GM12874 (cell line): Measurements from ENCODE around the gene KISS1R.

Experiments used
- CTCF ChIP-seq: IDR thresholded peaks from 2 replicates; pipeline ENCODE4 v1.5.1; 2011; ENCODE audit warnings: low read depth, mild to moderate bottlenecking, control low read depth, low read length, moderate library complexity; ENCODE audit not compliant: insufficient read depth

KISS1R gene

GRCh38 chr19:926589-927350 is 9.6 kb downstream of the KISS1R start:
- no peak for TF ChIP-seq CTCF

GRCh38 chr19:927351-927779 is 10.2 kb downstream of the KISS1R start:
- no peak for TF ChIP-seq CTCF

GRCh38 chr19:927780-928401 is 10.8 kb downstream of the KISS1R start:
- no peak for TF ChIP-seq CTCF

- TF ChIP-seq CTCF, result no peak
Observed at GRCh38 chr19:928471-929202, 11.5 kb downstream of the KISS1R start.

- no peak for TF ChIP-seq CTCF
Observed at GRCh38 chr19:929203-929890, 12.2 kb downstream of the KISS1R start.

- no peak for TF ChIP-seq CTCF
Observed at GRCh38 chr19:929891-930258, 12.7 kb downstream of the KISS1R start.
